Neuron (in vitro differentiated cells): ENCODE results near the gene C2CD3.

ENCODE experiments used
- H2AFZ ChIP-seq: one replicate; pipeline ENCODE4 v1.6.1; 2013; ENCODE audit warnings: low read depth, mild to moderate bottlenecking, inconsistent platforms, low read length, moderate library complexity
- H3K27me3 ChIP-seq: one replicate; pipeline ENCODE4 v1.6.1; 2013; ENCODE audit warnings: low read length; ENCODE audit not compliant: insufficient read depth
- H3K36me3 ChIP-seq: one replicate; pipeline ENCODE4 v1.6.1; 2013; ENCODE audit warnings: low read length; ENCODE audit not compliant: insufficient read depth
- H3K4me1 ChIP-seq: one replicate; pipeline ENCODE4 v1.6.1; 2013; ENCODE audit warnings: low read length; ENCODE audit not compliant: insufficient read depth
- H3K4me3 ChIP-seq: 2 replicates; pipeline ENCODE4 v1.5.1; 2013; ENCODE audit warnings: mild to moderate bottlenecking, low read length, moderate library complexity
- H3K9me3 ChIP-seq: one replicate; pipeline ENCODE4 v1.6.1; 2013; ENCODE audit warnings: low read length

Gene C2CD3

DNA sequence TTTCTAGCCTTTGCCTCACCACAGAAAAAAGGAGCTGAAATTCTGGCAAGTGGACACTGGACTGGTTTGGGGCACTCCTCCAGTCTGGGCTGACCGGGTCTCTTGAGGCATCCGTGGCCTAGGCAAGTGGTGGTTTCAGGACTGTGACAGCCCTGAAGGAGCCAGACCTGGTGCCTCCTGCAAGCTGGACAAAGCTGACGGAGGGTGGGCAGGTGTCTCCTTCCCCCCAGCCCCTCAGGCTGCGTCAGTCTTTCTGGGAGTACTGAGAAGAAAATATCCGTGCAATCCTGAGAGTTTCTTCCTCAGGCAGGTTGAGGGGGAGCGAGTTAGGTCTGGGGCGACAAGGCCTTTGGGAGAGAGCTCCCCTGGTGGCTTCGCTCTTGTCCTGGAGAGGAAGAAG is 157.7 kb downstream of the C2CD3 start:
- Histone ChIP-seq H3K9me3 (no peaks in the 10 kb centered on the region), H3K27me3 (no peaks in the 10 kb centered on the region), H2AFZ (no peak overlapping the region), H3K4me3 (no peak overlapping the region), H3K36me3 (peaks cover 36% of the 10 kb centered on the region), H3K4me1 (no peaks in the 10 kb centered on the region)

DNA sequence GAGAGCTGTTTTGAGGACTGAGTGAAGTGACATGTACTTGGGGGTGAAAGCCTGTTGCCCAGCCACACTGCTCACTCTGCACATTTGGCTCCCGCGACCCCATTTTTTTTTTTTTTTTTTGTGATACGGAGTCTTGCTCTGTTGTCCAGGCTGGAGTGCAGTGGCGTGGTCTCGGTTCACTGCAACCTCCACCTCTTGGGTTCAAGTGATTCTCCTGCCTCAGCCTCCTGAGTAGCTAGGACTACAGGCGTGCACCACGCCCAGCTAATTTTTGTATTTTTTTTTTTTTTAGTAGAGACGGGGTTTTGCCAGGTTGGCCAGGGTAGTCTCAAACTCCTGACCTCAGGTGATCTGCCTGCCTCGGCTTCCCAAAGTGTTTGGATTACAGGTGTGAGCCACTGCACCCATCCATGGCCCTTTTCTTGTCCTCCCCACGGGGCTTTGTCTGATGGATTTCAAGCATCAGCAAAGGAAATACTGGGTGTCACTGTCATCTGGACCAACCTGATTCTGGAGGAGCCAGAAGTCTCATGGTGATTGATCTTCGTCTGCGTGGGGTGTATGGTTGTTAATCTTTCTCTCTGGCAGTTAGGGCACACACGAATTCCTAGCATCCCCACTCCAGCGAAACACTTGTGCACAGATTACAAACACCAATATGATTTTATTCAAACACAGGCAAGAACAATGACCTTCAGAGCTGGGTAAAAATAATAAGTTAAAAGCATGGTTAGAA is 158.6 kb downstream of the C2CD3 start:
- H3K27me3 ChIP-seq = no peaks in the 10 kb centered on the region
- H2AFZ ChIP-seq = no peak overlapping the region
- peaks cover 30% of the 10 kb centered on the region for H3K36me3 ChIP-seq
- H3K9me3 ChIP-seq = no peaks in the 10 kb centered on the region
- no peaks in the 10 kb centered on the region for H3K4me1 ChIP-seq
- no peak overlapping the region for H3K4me3 ChIP-seq

DNA sequence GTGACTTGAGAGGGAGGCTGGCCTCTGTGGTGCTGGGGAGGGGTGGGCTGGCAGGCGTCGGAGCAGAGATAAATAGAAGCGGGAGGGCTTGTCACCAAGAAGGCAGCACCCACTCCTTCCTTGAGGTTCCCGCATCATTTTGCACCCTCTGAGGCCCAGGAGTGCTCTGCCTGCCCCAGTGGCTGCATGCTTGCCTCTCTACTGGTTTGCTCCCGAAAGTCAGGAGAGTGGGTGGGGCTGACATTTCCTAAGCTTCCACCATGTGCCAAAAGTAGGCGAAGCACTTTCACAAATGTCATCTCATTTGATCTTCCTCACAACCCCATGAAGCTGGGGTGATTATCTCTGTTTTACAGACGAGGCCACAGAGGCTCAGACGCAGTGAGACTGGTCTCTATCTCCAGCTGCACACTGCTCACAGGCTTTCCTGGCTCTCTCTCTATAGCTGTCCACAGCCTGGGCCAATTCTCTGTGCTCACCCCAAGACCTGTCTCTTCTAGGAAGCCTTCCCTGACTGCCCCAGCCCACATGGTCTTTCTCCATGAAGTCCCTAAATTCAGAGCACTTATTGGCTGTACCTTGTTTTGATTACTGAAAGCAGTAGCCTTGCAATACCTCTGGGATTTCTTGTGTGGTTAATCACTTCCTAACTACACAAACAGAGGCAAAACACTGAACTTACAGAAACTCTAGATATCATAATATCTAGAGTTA is 159.3 kb downstream of the C2CD3 start:
- H3K27me3 ChIP-seq = no peaks in the 10 kb centered on the region
- no peaks in the 10 kb centered on the region for H3K4me1 ChIP-seq
- no peak overlapping the region for H2AFZ ChIP-seq
- no peaks in the 10 kb centered on the region for H3K9me3 ChIP-seq
- peaks cover 25% of the 10 kb centered on the region for H3K36me3 ChIP-seq
- H3K4me3 ChIP-seq = no peak overlapping the region

DNA sequence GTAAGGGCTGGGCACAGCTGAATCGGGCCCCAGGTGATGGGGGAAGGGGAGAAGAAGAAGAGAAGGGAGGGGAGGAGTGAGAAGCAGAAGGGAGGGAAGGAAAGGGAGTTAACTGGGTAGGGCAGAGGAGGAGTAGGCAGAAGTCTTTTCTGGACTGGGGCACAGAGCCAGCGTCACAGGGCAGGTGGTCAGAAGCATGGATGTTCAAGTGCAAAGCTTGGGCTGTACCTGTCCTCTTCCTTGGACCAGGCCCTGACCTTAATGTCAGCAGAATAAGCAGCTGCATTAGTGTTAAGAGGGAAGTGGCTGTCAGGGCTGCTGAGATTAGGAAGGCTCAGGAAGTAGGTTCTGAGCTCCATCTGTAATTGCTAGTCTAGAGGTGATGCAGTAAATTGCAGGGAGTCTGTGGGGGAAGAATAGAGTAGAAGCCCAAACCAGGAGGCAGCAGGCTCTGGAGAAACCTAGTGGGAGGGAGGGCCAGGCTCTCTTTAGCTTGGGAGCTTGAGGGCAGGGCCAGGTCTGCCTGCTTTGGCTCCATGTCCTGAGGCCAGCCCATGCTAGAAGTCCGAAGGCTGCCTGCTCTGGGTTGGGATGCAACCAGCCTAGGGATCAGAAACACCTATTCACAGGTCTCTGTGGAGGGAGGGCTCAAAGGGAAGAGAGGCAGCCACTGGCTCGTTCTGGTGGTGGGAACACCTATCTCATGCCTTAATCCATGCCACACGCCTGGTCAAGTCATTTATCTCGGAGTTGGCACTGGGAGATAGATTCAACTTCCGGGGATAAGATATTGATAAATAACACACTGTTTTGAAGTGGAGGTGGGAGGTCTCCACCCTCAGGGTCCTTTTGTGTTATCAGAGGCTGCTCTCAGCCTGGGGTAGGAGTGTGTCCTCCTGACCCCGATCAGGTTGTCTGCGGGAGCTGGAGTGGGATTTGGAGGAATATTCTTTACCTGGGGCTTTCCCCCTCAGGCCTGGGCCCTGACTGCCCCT is 160.2 kb downstream of the C2CD3 start:
- H3K9me3 ChIP-seq = no peaks in the 10 kb centered on the region
- no peaks in the 10 kb centered on the region for H3K27me3 ChIP-seq
- no peak overlapping the region for H3K4me3 ChIP-seq
- peaks cover 22% of the 10 kb centered on the region for H3K36me3 ChIP-seq
- no peaks in the 10 kb centered on the region for H3K4me1 ChIP-seq
- H2AFZ ChIP-seq = no peak overlapping the region

DNA sequence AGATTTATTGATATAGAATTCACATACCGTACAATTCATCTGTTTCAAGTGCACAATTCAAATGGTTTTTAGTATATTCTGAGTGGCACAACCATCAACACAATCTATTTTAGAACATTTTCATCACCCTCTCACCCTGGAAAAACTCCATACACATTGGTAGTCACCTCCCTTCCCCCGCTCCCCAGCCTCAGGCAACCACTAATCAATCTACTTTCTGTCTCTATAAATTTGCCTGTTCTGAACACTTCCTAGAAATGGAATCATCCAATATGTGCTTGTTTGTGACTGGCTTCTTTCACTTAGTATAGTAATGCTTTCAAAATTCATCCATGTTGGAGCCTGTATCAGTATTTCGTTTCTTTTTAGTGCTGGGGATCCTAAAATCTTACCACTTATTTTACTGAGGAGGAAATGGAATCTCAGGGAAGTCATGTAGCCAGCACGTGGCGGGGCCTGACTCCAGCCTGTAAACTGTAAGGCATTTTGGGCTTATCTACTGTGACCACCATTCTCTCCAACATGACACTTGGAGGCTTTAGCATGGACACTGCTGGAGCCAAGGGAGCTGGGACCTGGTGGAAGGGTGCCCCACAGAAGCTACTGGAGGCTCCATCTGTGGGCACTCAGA is 161.0 kb downstream of the C2CD3 start:
- Histone ChIP-seq H3K4me1 (no peaks in the 10 kb centered on the region), H3K27me3 (no peaks in the 10 kb centered on the region), H2AFZ (no peak overlapping the region), H3K4me3 (no peak overlapping the region), H3K9me3 (no peaks in the 10 kb centered on the region), H3K36me3 (peaks cover 16% of the 10 kb centered on the region)

DNA sequence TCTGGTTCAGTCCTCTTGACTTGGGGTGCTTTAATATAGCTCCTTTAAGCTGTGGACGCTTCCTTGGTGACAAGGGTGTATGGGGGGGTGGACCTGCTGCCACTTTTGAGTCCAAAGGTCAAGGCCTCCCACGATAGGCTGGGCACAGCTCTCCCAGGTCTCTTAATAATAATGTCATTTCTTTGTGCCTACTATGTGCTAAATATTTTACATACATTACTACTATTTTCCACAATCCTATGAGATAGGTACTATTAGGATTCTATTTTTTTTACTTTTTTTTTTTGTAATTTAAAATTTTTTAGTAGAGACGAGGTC is 161.6 kb downstream of the C2CD3 start:
- no peaks in the 10 kb centered on the region for H3K4me1 ChIP-seq

DNA sequence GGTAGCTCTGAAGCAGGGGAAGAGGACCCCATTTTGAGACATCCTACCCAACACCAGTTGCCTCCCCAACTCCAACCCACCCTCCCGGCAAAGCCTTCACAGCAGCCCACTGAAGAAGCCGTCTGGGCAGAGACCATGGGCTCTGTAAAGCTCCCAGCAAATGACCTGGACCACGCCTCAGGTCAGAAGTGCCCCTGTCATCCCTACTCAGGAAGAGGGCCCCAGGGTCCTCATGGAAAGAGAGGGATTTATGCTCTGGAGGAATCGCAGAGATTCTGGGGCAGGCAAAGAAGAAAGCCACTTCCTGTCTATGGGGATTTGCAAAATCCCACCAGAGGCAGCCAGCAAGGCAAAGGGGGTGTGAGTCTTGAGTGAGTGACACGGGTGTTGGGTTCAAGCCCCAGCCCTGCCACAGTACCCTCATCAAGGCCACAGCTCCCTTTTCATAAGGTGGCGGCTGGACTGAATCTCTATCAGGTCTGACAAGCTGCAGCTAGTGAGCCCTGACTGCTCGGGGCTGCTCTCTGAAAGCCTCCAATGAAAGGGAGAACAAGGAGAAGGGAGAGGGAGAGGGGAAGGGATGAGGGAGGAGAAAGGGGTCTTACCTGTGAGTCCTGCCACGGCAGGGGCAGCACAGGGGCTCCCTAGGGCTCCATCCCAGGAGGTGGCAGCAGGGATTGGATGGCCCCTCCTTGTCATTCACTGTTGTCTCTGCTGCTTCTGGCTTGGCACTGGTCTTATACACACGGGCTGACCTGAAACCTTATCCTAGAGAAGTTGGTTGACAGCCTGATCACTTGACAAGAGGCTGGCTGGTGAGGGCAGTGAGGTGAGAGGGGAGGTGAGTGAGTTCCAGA is 162.2 kb downstream of the C2CD3 start, which contains the start of gene UCP3:
Gene UCP3, minus strand, starts transcription at position 713 of the 857 bp plus-strand sequence. CDS start 2,043 bp downstream, outside the sequence.
- H3K4me1 ChIP-seq = no peaks in the 10 kb centered on the region
- no peaks in the 10 kb centered on the region for H3K27me3 ChIP-seq
- H3K36me3 ChIP-seq = peaks cover 11% of the 10 kb centered on the region
- H2AFZ ChIP-seq = no peak within 1 kb of the TSS
- no peak within 1 kb of the TSS for H3K4me3 ChIP-seq
- no peaks in the 10 kb centered on the region for H3K9me3 ChIP-seq

More for the DNA sequence above, 161.6 kb downstream of the C2CD3 start:
- H3K9me3 ChIP-seq = no peaks in the 10 kb centered on the region
- H3K4me3 ChIP-seq = no peak overlapping the region
- no peak overlapping the region for H2AFZ ChIP-seq
- no peaks in the 10 kb centered on the region for H3K27me3 ChIP-seq
- H3K36me3 ChIP-seq = peaks cover 16% of the 10 kb centered on the region

DNA sequence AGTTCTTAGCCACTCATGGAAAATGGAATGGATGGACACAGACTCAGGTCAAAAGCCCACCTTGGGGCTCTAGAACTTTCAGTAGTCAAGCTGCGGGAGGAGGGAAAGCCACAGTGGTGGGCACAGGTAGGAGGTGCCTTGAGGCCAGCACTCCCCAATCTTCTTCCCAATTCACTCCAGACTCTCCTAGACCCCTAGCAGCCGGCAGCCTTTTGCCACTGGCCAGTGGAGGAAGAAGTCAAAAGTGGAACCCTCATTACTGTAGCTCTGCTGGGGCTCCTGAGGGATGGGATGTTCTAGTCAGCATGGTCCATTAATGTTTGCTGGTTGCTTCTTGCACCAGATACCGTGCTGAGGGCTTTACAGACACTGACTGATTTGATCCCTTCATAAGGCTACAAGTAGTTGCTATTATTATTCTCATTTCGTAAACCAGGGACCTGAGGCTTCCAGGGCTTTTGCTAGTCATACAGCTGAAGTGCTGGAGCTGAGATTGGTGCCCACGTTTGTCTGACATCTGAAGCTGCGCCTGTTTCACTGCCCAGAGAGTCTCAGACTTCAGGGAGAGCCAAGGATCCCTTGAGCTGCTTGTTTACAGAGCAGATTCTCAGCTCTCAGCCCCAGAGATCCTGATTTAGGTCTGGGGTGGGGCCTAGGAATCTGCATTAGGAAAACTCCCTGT is 163.0 kb downstream of the C2CD3 start:
- H3K36me3 ChIP-seq = peaks cover 8% of the 10 kb centered on the region
- H2AFZ ChIP-seq = no peak overlapping the region
- H3K9me3 ChIP-seq = no peaks in the 10 kb centered on the region
- H3K27me3 ChIP-seq = no peaks in the 10 kb centered on the region
- no peak overlapping the region for H3K4me3 ChIP-seq
- no peaks in the 10 kb centered on the region for H3K4me1 ChIP-seq

DNA sequence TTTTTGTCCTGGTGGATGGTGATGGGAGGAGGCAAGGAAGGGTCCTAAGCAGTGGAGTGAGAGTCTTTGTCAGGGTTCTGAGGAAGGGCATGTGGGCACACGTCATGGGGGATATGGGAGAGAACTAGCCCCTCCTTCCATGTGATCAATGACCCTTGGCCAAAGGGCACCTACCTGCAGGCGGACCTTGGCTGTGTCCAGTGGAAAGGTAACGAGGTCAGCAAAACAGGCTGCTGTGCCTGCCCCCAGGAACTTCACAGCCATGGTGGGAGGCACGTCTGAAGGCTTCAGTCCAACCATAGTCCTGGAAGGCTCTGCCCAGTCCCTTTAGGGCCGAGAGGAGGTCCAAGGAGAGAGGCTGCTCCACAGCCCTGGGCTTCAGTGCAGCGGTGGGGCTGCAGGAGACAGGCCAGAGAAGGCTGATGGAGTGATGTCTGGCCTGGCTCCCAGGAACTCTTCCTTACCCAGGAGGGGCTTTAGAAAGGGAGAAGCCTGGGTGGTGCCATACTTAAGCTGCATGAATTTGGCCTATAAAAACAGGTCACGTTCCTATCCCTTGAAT is 164.0 kb downstream of the C2CD3 start:
- Histone ChIP-seq H3K36me3 (peaks cover 5% of the 10 kb centered on the region), H3K4me1 (no peaks in the 10 kb centered on the region), H2AFZ (no peak overlapping the region), H3K27me3 (no peaks in the 10 kb centered on the region), H3K4me3 (no peak overlapping the region), H3K9me3 (no peaks in the 10 kb centered on the region)

DNA sequence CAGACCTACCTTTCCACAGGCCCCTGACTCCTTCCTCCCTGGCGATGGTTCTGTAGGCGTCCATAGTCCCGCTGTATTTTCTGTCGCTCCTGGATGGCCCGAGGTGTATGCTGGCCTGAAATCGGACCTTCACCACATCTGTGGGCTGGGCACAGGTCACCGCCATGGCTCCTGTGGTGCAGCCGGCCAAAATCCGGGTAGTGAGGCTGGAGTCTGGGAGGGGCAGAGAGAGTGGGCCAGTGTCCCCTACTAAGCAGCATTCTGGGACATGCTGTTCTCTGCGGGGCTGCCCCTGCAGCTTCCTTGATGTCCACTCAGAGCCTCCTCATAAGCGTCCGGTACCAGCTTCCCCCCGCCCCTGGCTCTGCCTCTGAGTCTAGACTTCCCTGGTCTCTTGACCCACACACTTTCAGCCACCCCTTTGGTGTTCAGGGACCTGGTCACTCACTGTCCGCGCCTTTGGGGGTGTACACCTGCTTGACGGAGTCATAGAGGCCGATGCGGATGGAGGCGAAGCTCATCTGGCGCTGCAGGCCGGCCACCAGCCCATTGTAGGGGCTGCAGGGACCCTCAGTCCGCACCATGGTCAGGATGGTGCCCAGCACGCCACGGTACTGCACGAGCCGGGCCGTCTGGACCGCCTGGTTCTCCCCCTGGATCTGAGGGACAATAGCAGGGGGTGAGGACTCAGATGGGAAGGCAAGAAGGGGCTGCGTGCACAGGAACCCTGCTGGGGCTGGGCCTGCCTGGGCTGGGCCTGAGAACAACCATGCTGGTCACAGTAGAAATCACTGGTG is 164.9 kb downstream of the C2CD3 start:
- no peaks in the 10 kb centered on the region for H3K9me3 ChIP-seq
- H2AFZ ChIP-seq = no peak overlapping the region
- H3K27me3 ChIP-seq = no peaks in the 10 kb centered on the region
- no peaks in the 10 kb centered on the region for H3K4me1 ChIP-seq
- no peak overlapping the region for H3K4me3 ChIP-seq
- H3K36me3 ChIP-seq = peaks cover 5% of the 10 kb centered on the region
